OCI-LY7 (cell line): ENCODE data around the gene BICDL1. TPM values are rescaled to one million over a fixed set of nuclear protein-coding genes. Genes with fewer than 3 reads are reported as not detected.

Experiments
- BruUV-seq: library from RNA; stranded (reverse); fragments of 400-500 nt; replicated peaks from 2 replicates; lab custom pipeline; 2021; lab: Mats Ljungman, UMichigan
- CTCF ChIA-PET: fragments of 300-600 bp; sonication (Branson Sonifier 250); formaldehyde crosslinking; loops from one replicate; lab custom pipeline; 2022; ENCODE audit warnings: antibody characterized with exemption; ENCODE audit not compliant: unreplicated experiment; lab: Charles Lee
- POLR2A ChIA-PET: fragments of 300-600 bp; sonication (Branson Sonifier 250); formaldehyde crosslinking; loops from one replicate; lab custom pipeline; 2022; ENCODE audit warnings: antibody characterized with exemption; lab: Charles Lee
- DNase-seq: peaks from one replicate; pipeline ENCODE4 v3.0.0-alpha.2; 2015; ENCODE audit warnings: low spot score
- H2AFZ ChIP-seq: fragments of 200-600 bp; sonication (generic), shearing (Covaris generic); 2 replicates; pipeline ENCODE4 v1.6.1; 2014; ENCODE audit warnings: mild to moderate bottlenecking, antibody characterized with exemption, low read length, moderate library complexity
- H3K27ac ChIP-seq: fragments of 200-600 bp; sonication (generic); 2 replicates; pipeline ENCODE4 v1.5.1; 2014; ENCODE audit warnings: mixed run types, low read depth, mild to moderate bottlenecking, moderate library complexity, low read length, inconsistent platforms; ENCODE audit not compliant: poor library complexity, severe bottlenecking
- H3K36me3 ChIP-seq: fragments of 200-600 bp; sonication (generic); 2 replicates; pipeline ENCODE4 v1.6.1; 2014; ENCODE audit warnings: mild to moderate bottlenecking, antibody characterized with exemption, low read length, moderate library complexity, mixed read lengths; ENCODE audit not compliant: insufficient read depth
- H3K4me1 ChIP-seq: fragments of 200-600 bp; sonication (generic); 2 replicates; pipeline ENCODE4 v1.5.1; 2014; ENCODE audit warnings: mild to moderate bottlenecking, low read length; ENCODE audit not compliant: insufficient read depth, poor library complexity, severe bottlenecking
- H3K4me2 ChIP-seq: fragments of 200-600 bp; sonication (generic); 2 replicates; pipeline ENCODE4 v1.6.1; 2014; ENCODE audit warnings: mild to moderate bottlenecking, low read length
- H3K4me3 ChIP-seq: fragments of 200-600 bp; sonication (generic); 2 replicates; pipeline ENCODE4 v1.5.1; 2014; ENCODE audit warnings: mild to moderate bottlenecking, low read depth, low read length; ENCODE audit not compliant: poor library complexity, severe bottlenecking
- H3K79me2 ChIP-seq: fragments of 200-600 bp; sonication (generic); 2 replicates; pipeline ENCODE4 v1.6.1; 2016; ENCODE audit warnings: low read depth, mild to moderate bottlenecking, low read length, moderate library complexity, mixed read lengths; ENCODE audit not compliant: insufficient read depth
- H3K9me2 ChIP-seq: fragments of 200-600 bp; sonication (generic); 2 replicates; pipeline ENCODE4 v1.6.1; 2016; ENCODE audit warnings: mild to moderate bottlenecking, low read length, mixed read lengths; ENCODE audit not compliant: insufficient read depth
- H3K9me3 ChIP-seq: fragments of 200-600 bp; sonication (generic); 2 replicates; pipeline ENCODE4 v1.6.1; 2014; ENCODE audit warnings: mild to moderate bottlenecking, mixed run types, low read length, mixed read lengths
- H4K20me1 ChIP-seq: fragments of 200-600 bp; sonication (generic); 2 replicates; pipeline ENCODE4 v1.6.1; 2014; ENCODE audit warnings: mild to moderate bottlenecking, antibody characterized with exemption, low read length, moderate library complexity, mixed read lengths; ENCODE audit not compliant: insufficient read depth
- EZH2phosphoT487 ChIP-seq: fragments of 200-600 bp; sonication (generic); IDR thresholded peaks from 2 replicates; pipeline ENCODE4 v1.6.1; 2018; ENCODE audit warnings: low read depth, borderline replicate concordance, mild to moderate bottlenecking, mixed run types, antibody characterized with exemption, low read length, moderate library complexity, mixed read lengths
- intact Hi-C: fragments of 100-400 bp; cut with micrococcal nuclease; formaldehyde crosslinking; loops from one replicate; pipeline ENCODE4 v1.10.0; 2022; ENCODE audit not compliant: unreplicated experiment
- total RNA-seq, 2 experiments: library from RNA; depleted of rRNA in 1 of 2; stranded (reverse); fragments of >200 nt in 1 of 2; shearing (Covaris generic) in 1 of 2; gene quantifications; 2 replicates each; pipeline ENCODE4 v1.2.3, GENCODE V29; 2014 to 2022
- TF ChIP-seq, protein P1 (sequence below): fragments of 200-600 bp; sonication (generic); conservative IDR thresholded peaks from 2 replicates; pipeline ENCODE4 v1.5.1; 2014; ENCODE audit warnings: mild to moderate bottlenecking, antibody characterized with exemption, low read length, moderate library complexity, mixed read lengths

BICDL1 gene
- total RNA-seq, 2 experiments from 2014 or later = 6.5 to 22.6 TPM

DNA sequence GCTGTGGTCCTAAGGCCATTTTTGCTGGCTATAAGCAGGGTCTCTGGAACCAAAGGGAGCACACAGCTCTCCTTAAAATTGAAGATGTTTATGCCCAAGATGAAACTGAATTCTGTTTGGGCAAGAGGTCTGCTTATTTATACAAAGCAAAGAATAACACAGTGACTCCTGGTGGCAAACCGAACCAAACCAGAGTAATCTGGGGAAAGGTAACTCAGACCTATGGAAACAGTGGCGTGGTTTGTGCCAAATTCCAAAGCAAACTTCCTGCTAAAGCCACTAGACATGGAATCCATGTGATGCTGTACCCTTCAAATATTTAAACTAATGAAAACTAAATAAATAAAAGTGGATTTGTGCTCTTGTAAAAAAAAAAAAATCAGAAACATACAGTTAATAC lies 29.6 kb upstream of the BICDL1 start:
- H3K27ac ChIP-seq = no peak overlapping the region
- H3K36me3 ChIP-seq = no peaks in the 10 kb centered on the region
- DNase-seq = no peak
- ChIA-PET POLR2A (no interaction called here), CTCF (no interaction called here)
- H3K4me3 ChIP-seq = no peak overlapping the region
- H3K4me2 ChIP-seq = no peak overlapping the region
- H3K79me2 ChIP-seq = no peaks in the 10 kb centered on the region
- BruUV-seq = no TSS peak
- H2AFZ ChIP-seq = no peak overlapping the region
- TF ChIP-seq, protein P1, sequence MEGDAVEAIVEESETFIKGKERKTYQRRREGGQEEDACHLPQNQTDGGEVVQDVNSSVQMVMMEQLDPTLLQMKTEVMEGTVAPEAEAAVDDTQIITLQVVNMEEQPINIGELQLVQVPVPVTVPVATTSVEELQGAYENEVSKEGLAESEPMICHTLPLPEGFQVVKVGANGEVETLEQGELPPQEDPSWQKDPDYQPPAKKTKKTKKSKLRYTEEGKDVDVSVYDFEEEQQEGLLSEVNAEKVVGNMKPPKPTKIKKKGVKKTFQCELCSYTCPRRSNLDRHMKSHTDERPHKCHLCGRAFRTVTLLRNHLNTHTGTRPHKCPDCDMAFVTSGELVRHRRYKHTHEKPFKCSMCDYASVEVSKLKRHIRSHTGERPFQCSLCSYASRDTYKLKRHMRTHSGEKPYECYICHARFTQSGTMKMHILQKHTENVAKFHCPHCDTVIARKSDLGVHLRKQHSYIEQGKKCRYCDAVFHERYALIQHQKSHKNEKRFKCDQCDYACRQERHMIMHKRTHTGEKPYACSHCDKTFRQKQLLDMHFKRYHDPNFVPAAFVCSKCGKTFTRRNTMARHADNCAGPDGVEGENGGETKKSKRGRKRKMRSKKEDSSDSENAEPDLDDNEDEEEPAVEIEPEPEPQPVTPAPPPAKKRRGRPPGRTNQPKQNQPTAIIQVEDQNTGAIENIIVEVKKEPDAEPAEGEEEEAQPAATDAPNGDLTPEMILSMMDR = no peak
- no peak for TF ChIP-seq EZH2phosphoT487
- no peaks in the 10 kb centered on the region for H3K9me2 ChIP-seq
- no peaks in the 10 kb centered on the region for H4K20me1 ChIP-seq
- H3K4me1 ChIP-seq = no peaks in the 10 kb centered on the region
- intact Hi-C loops = no loop called here
- H3K9me3 ChIP-seq = peaks cover 6% of the 10 kb centered on the region; the same call in 1 of the 2 replicates

DNA sequence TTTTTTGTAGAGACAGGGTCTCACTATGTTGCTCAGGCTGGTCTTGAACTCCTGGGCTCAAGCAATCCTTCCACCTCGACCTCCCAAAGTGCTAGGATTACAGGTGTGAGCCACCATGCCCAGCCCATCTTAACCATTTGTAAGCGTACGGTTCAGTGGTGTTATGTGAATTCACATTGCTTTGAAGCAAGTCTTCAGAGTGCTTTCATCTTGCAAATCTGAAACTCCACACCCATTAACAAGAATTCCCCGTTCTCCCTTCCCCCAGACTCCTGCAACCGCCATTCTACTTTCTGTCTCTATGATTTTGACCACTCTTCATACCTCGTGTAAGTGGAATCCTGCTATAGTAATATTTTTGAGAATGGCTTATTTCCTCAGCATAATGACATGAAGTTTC lies 24.9 kb upstream of the BICDL1 start:
- no TSS peak for BruUV-seq
- intact Hi-C loops = no loop called here
- H4K20me1 ChIP-seq = no peaks in the 10 kb centered on the region
- no peaks in the 10 kb centered on the region for H3K36me3 ChIP-seq
- no peaks in the 10 kb centered on the region for H3K4me1 ChIP-seq
- H3K4me3 ChIP-seq = no peak overlapping the region
- H3K9me2 ChIP-seq = no peaks in the 10 kb centered on the region
- CTCF ChIA-PET = no interaction called here
- TF ChIP-seq EZH2phosphoT487 = no peak
- TF ChIP-seq, protein P1 = no peak
- no peaks in the 10 kb centered on the region for H3K79me2 ChIP-seq
- no peak for DNase-seq
- POLR2A ChIA-PET = no interaction called here
- H2AFZ ChIP-seq = no peak overlapping the region
- H3K27ac ChIP-seq = no peak overlapping the region
- no peaks in the 10 kb centered on the region for H3K9me3 ChIP-seq
- H3K4me2 ChIP-seq = no peak overlapping the region

DNA sequence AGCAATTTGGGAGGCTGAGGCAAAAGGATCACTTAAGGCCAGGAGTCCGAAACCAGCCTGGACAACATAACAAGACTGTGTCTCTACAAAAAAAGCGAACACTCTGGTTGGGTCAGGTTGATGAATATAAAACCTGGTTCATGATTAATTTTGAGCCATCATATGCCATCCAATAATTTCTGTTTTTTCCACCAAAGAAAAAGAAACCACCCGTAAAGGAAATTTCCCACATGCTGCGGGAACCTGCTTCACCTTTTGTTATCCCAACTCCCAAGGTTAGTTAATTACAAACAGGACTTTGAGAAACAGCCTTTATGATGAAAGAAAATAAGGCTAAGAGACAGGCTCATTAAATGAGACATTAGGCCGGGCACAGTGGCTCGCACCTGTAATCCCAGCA lies 24.1 kb upstream of the BICDL1 start:
- ChIA-PET POLR2A (no interaction called here), CTCF (no interaction called here)
- BruUV-seq = no TSS peak
- no peak overlapping the region for H2AFZ ChIP-seq
- intact Hi-C loops = no loop called here
- H3K9me3 ChIP-seq = no peaks in the 10 kb centered on the region
- no peaks in the 10 kb centered on the region for H4K20me1 ChIP-seq
- no peak for DNase-seq
- H3K4me2 ChIP-seq = no peak overlapping the region
- H3K36me3 ChIP-seq = no peaks in the 10 kb centered on the region
- no peaks in the 10 kb centered on the region for H3K4me1 ChIP-seq
- no peak overlapping the region for H3K4me3 ChIP-seq
- no peak for TF ChIP-seq EZH2phosphoT487
- TF ChIP-seq, protein P1 = no peak
- H3K9me2 ChIP-seq = no peaks in the 10 kb centered on the region
- H3K79me2 ChIP-seq = no peaks in the 10 kb centered on the region
- no peak overlapping the region for H3K27ac ChIP-seq
